Mesendoderm (in vitro differentiated cells): ENCODE results near the gene NDUFB10.

ENCODE experiments used
- DNase-seq: peaks from one replicate; pipeline ENCODE4 v3.0.0; 2013
- H2AK5ac ChIP-seq: 2 replicates; pipeline ENCODE4 v1.6.1; 2013; ENCODE audit warnings: low read length, inconsistent platforms
- H2BK120ac ChIP-seq: 2 replicates; pipeline ENCODE4 v1.6.1; 2013; ENCODE audit warnings: low read depth, mild to moderate bottlenecking, low read length, moderate library complexity, mixed read lengths
- H2BK15ac ChIP-seq: replicated peaks from 2 replicates; pipeline ENCODE4 v1.6.1; 2013; ENCODE audit warnings: low read depth, mild to moderate bottlenecking, moderate library complexity
- H2BK5ac ChIP-seq: 2 replicates; pipeline ENCODE4 v1.6.1; 2013; ENCODE audit warnings: low read length, inconsistent platforms
- H3K18ac ChIP-seq: 2 replicates; pipeline ENCODE4 v1.6.1; 2013; ENCODE audit warnings: mild to moderate bottlenecking, low read length, mixed read lengths
- H3K23ac ChIP-seq: one replicate; pipeline ENCODE4 v1.6.1; 2013; ENCODE audit warnings: low read length
- H3K27ac ChIP-seq: 2 replicates; pipeline ENCODE4 v1.5.1; 2013; ENCODE audit warnings: low read depth, mild to moderate bottlenecking, inconsistent platforms, low read length, moderate library complexity
- H3K27me3 ChIP-seq: 2 replicates; pipeline ENCODE4 v1.6.1; 2013; ENCODE audit warnings: low read length, control low read depth, mild to moderate bottlenecking, inconsistent platforms; ENCODE audit not compliant: insufficient read depth, poor library complexity
- H3K36me3 ChIP-seq: 2 replicates; pipeline ENCODE4 v1.6.1; 2013; ENCODE audit warnings: low read length, inconsistent platforms; ENCODE audit not compliant: control insufficient read depth, insufficient read depth
- H3K4ac ChIP-seq: one replicate; pipeline ENCODE4 v1.6.1; 2013; ENCODE audit warnings: low read depth, mild to moderate bottlenecking, low read length, moderate library complexity
- H3K4me1 ChIP-seq: 2 replicates; pipeline ENCODE4 v1.6.1; 2013; ENCODE audit warnings: low read depth, low read length, inconsistent platforms; ENCODE audit not compliant: control insufficient read depth
- H3K4me2 ChIP-seq: 2 replicates; pipeline ENCODE4 v1.6.1; 2013; ENCODE audit warnings: low read length
- H3K4me3 ChIP-seq: 2 replicates; pipeline ENCODE4 v1.5.1; 2013; ENCODE audit warnings: mild to moderate bottlenecking, low read length
- H3K56ac ChIP-seq: one replicate; pipeline ENCODE4 v1.6.1; 2013; ENCODE audit warnings: low read length
- H3K79me1 ChIP-seq: 2 replicates; pipeline ENCODE4 v1.6.1; 2013; ENCODE audit warnings: low read length, inconsistent platforms
- H3K79me2 ChIP-seq: 2 replicates; pipeline ENCODE4 v1.6.1; 2013; ENCODE audit warnings: mild to moderate bottlenecking, low read length; ENCODE audit not compliant: control insufficient read depth, insufficient read depth
- H3K9ac ChIP-seq: 2 replicates; pipeline ENCODE4 v1.6.1; 2013; ENCODE audit warnings: low read length, inconsistent platforms
- H4K5ac ChIP-seq: one replicate; pipeline ENCODE4 v1.6.1; 2013; ENCODE audit warnings: low read length
- H4K8ac ChIP-seq: one replicate; pipeline ENCODE4 v1.6.1; 2013; ENCODE audit warnings: low read depth, mild to moderate bottlenecking, control low read depth, low read length, moderate library complexity
- WGBS: extraction: QIAGEN DNeasy Blood & Tissue Kit; methylation state at CpG from one replicate; pipeline ENCODE4 v1.1.7; 2013; ENCODE audit warnings: low lambda C conversion rate, missing lambda C conversion rate; ENCODE audit not compliant: insufficient coverage; ENCODE audit errors: extremely low coverage; 5-methylcytosine and 5-hydroxymethylcytosine counted together

Gene NDUFB10

GRCh38 chr16:1968146-1968953 is 9.0 kb downstream of the NDUFB10 start:
- no peak overlapping the region for H4K5ac ChIP-seq
- H3K27me3 ChIP-seq, result no peaks in the 10 kb centered on the region
- no peak overlapping the region for H4K8ac ChIP-seq
- H3K27ac ChIP-seq, result no peak overlapping the region
- H2BK120ac ChIP-seq, result no peak overlapping the region
- no peaks in the 10 kb centered on the region for H3K4me1 ChIP-seq
- no peak overlapping the region for H2BK15ac ChIP-seq
- no peak overlapping the region for H3K9ac ChIP-seq
- H3K36me3 ChIP-seq, result peaks cover 5% of the 10 kb centered on the region
- WGBS, result no CpG with 5 or more reads among the region's 41 CpGs
- no peak overlapping the region for H3K4ac ChIP-seq
- H3K79me1 ChIP-seq, result peaks cover 10% of the 10 kb centered on the region
- H3K18ac ChIP-seq, result no peak overlapping the region
- H3K23ac ChIP-seq, result no peak overlapping the region
- H2BK5ac ChIP-seq, result no peak overlapping the region
- peaks cover 34% of the 10 kb centered on the region for H3K79me2 ChIP-seq
- no peak overlapping the region for H3K4me2 ChIP-seq
- DNase-seq, result no peak
- H2AK5ac ChIP-seq, result no peak overlapping the region
- H3K4me3 ChIP-seq, result no peak overlapping the region
- H3K56ac ChIP-seq, result no peak overlapping the region

- peak within 1 kb of the TSS; percentile 25 for H3K4ac ChIP-seq
- H2AK5ac ChIP-seq, result peak within 1 kb of the TSS; percentile 95
- peaks cover 4% of the 10 kb centered on the region for H3K36me3 ChIP-seq
- H3K4me2 ChIP-seq, result peak within 1 kb of the TSS; percentile 81
- DNase-seq, result peak; percentile 97
- H4K8ac ChIP-seq, result no peak within 1 kb of the TSS
- H3K23ac ChIP-seq, result peak within 1 kb of the TSS; percentile 94
- H4K5ac ChIP-seq, result no peak within 1 kb of the TSS
- H3K79me1 ChIP-seq, result peaks cover 5% of the 10 kb centered on the region
- no peaks in the 10 kb centered on the region for H3K4me1 ChIP-seq
- peaks cover 13% of the 10 kb centered on the region for H3K79me2 ChIP-seq
- peak within 1 kb of the TSS; percentile 98 for H3K9ac ChIP-seq
- H3K27ac ChIP-seq, result peak within 1 kb of the TSS; percentile 30
- no peaks in the 10 kb centered on the region for H3K27me3 ChIP-seq
- H3K56ac ChIP-seq, result peak within 1 kb of the TSS; percentile 99
- H2BK15ac ChIP-seq, result no peak within 1 kb of the TSS
- H3K4me3 ChIP-seq, result peak within 1 kb of the TSS; percentile 92
- no CpG with 5 or more reads among the region's 78 CpGs for WGBS
- peak within 1 kb of the TSS; percentile 88 for H2BK5ac ChIP-seq
- H2BK120ac ChIP-seq, result no peak within 1 kb of the TSS
- H3K18ac ChIP-seq, result no peak within 1 kb of the TSS
These were observed 12.6 kb downstream of the NDUFB10 start, which contains the start of gene TBL3 for GRCh38 chr16:1971796-1972489. TBL3 (plus strand) TSS chr16:1972053; CDS start chr16:1972165, 112 bp downstream.

GRCh38 chr16:1972490-1972877 is 13.1 kb downstream of the NDUFB10 start:
- H3K56ac ChIP-seq, result peak overlapping the region; percentile 90
- no peak overlapping the region for H4K8ac ChIP-seq
- H3K4me3 ChIP-seq, result peak overlapping the region; percentile 86
- no peak overlapping the region for H3K18ac ChIP-seq
- peak; percentile 47 for DNase-seq
- H2AK5ac ChIP-seq, result no peak overlapping the region
- H2BK120ac ChIP-seq, result no peak overlapping the region
- no peak overlapping the region for H2BK15ac ChIP-seq
- H3K23ac ChIP-seq, result no peak overlapping the region
- no peak overlapping the region for H4K5ac ChIP-seq
- H3K27ac ChIP-seq, result no peak overlapping the region
- no CpG with 5 or more reads among the region's 22 CpGs for WGBS
- no peaks in the 10 kb centered on the region for H3K27me3 ChIP-seq
- H3K4me2 ChIP-seq, result peak overlapping the region; percentile 38
- peaks cover 13% of the 10 kb centered on the region for H3K79me2 ChIP-seq
- H3K36me3 ChIP-seq, result peaks cover 4% of the 10 kb centered on the region
- H3K9ac ChIP-seq, result peak overlapping the region; percentile 89
- peaks cover 5% of the 10 kb centered on the region for H3K79me1 ChIP-seq
- no peak overlapping the region for H2BK5ac ChIP-seq
- H3K4ac ChIP-seq, result peak overlapping the region; percentile 25
- no peaks in the 10 kb centered on the region for H3K4me1 ChIP-seq

- H3K27me3 ChIP-seq, result no peaks in the 10 kb centered on the region
- H2BK120ac ChIP-seq, result no peak overlapping the region
- H3K27ac ChIP-seq, result no peak overlapping the region
- H2AK5ac ChIP-seq, result no peak overlapping the region
- peaks cover 5% of the 10 kb centered on the region for H3K79me1 ChIP-seq
- no peak overlapping the region for H4K8ac ChIP-seq
- no peaks in the 10 kb centered on the region for H3K4me1 ChIP-seq
- no peak overlapping the region for H3K56ac ChIP-seq
- H2BK5ac ChIP-seq, result no peak overlapping the region
- H3K23ac ChIP-seq, result no peak overlapping the region
- no peak for DNase-seq
- peaks cover 13% of the 10 kb centered on the region for H3K79me2 ChIP-seq
- H3K9ac ChIP-seq, result no peak overlapping the region
- no peak overlapping the region for H3K4me2 ChIP-seq
- no peak overlapping the region for H3K18ac ChIP-seq
- H3K36me3 ChIP-seq, result peaks cover 4% of the 10 kb centered on the region
- H2BK15ac ChIP-seq, result no peak overlapping the region
- WGBS, result no CpG with 5 or more reads among the region's 16 CpGs
- no peak overlapping the region for H4K5ac ChIP-seq
- no peak overlapping the region for H3K4me3 ChIP-seq
- H3K4ac ChIP-seq, result no peak overlapping the region
These were observed 14.3 kb downstream of the NDUFB10 start for GRCh38 chr16:1973461-1974156.

DNA sequence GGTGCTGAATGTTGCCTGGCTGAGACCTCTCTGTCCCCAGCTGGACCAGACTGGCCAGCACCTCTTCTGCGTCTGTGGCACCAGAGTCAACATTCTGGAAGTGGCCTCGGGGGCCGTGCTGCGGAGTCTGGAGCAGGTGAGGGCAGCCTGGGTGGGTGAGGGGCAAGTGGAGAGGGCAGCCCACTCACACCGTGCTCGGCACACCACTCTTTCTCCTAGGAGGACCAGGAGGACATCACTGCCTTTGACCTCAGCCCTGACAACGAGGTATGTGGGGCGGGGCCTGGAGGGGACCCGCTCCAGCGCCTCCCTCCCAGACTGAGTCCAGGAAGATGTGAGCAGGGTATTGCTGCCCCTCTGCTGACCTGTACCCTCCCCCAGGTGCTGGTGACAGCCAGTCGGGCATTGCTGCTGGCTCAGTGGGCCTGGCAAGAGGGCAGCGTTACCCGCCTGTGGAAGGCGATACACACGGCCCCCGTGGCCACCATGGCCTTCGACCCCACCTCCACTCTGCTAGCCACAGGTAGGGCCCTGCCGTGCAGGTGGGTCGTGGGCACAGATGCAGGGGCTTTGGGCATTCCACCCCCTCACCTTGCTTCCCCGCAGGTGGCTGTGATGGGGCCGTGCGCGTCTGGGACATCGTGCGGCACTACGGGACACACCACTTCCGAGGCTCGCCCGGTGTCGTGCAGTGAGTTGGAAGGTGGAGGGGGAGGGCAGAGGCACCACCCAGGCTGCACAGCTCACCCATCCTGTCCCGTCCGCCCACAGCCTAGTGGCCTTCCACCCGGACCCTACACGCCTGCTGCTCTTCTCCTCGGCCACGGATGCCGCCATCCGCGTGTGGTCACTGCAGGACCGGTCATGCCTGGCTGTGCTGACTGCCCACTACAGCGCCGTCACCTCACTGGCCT is 15.1 kb downstream of the NDUFB10 start:
- Histone ChIP-seq H2BK15ac (no peak overlapping the region), H3K27me3 (no peaks in the 10 kb centered on the region), H3K4ac (no peak overlapping the region), H3K56ac (no peak overlapping the region), H2AK5ac (no peak overlapping the region), H3K79me2 (peaks cover 13% of the 10 kb centered on the region), H3K23ac (no peak overlapping the region), H2BK5ac (no peak overlapping the region), H3K79me1 (peaks cover 5% of the 10 kb centered on the region), H3K4me1 (no peaks in the 10 kb centered on the region), H4K8ac (no peak overlapping the region), H3K4me2 (no peak overlapping the region), H3K4me3 (no peak overlapping the region), H3K36me3 (peaks cover 4% of the 10 kb centered on the region), H2BK120ac (no peak overlapping the region), H3K18ac (no peak overlapping the region), H3K9ac (no peak overlapping the region), H4K5ac (no peak overlapping the region), H3K27ac (no peak overlapping the region)
- no peak for DNase-seq
- WGBS, result no CpG with 5 or more reads among the region's 42 CpGs
